ENCODE data around the gene IGF1R.

DNA sequence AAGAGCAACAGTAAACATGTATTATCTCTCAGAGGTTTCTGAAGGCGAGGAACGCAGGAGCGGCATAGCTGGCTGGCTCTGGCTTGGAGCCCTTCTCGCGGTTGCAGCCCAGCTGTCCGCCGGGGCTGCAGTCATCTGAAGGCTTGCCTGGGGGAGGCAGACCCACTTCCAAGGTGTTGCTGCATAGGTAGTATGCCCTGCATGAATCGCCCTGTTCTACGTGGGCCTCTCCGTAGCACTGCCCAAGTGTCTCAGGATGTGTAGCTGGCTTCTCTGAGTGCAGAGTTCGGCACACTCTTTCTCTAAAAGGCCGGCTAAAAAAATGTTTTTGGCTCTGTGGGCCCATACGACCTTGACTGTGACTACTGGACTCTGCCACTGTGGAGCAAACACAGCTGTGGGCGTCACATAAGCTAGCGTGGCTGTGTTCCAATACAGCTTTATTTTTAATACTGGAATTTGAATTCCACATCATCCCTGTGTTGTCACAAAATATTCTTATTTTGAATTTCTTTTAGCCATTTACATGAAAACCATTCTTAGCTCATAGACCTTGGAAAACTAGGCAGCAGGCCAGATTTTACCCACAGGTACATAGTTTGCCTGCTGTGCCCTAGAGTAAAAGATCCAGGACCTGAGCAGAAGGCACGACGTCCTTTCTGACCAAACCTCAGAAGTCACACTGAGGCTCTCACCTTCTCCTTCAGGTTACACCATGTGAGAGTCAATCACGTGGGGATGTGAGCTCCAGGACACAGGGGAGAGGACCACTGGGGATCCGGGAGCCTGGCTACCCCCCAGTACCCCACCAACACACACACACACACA lies 303.4 kb downstream of the IGF1R start:
- TF ChIP-seq, protein P1, sequence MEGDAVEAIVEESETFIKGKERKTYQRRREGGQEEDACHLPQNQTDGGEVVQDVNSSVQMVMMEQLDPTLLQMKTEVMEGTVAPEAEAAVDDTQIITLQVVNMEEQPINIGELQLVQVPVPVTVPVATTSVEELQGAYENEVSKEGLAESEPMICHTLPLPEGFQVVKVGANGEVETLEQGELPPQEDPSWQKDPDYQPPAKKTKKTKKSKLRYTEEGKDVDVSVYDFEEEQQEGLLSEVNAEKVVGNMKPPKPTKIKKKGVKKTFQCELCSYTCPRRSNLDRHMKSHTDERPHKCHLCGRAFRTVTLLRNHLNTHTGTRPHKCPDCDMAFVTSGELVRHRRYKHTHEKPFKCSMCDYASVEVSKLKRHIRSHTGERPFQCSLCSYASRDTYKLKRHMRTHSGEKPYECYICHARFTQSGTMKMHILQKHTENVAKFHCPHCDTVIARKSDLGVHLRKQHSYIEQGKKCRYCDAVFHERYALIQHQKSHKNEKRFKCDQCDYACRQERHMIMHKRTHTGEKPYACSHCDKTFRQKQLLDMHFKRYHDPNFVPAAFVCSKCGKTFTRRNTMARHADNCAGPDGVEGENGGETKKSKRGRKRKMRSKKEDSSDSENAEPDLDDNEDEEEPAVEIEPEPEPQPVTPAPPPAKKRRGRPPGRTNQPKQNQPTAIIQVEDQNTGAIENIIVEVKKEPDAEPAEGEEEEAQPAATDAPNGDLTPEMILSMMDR (conservative IDR thresholded peaks at IDR 0.05) = no peak
- no peak for TF ChIP-seq ZFX (IDR thresholded peaks at IDR 0.05)
